Psoas muscle (tissue), 8 donors: Measurements from ENCODE around the gene CFDP1. TPM values are rescaled to one million over a fixed set of nuclear protein-coding genes. Genes with fewer than 3 reads are reported as not detected.

Experiments
- ATAC-seq, 4 donors: fragments of 200-7000 bp; cut with Tn5 transposase; one replicate each; pipeline ENCODE4 v1.9.1; 2020; ENCODE audit warnings: moderate library complexity in 3 of 4, mild to moderate bottlenecking in 2 of 4
- DNase-seq, 2 donors: peaks; one replicate each; pipeline ENCODE4 v3.0.0-alpha.2; 2020
- H3K27ac ChIP-seq: fragments of 200-600 bp; one replicate; pipeline ENCODE4 v1.8.0; 2022
- H3K27me3 ChIP-seq, 3 donors: fragments of 200-600 bp in 1 of 3; one replicate each; pipeline versions ENCODE4 v1.6.1 to v1.8.0; 2013 to 2022; ENCODE audit warnings: low read length in 2 of 3, mild to moderate bottlenecking in 2 of 3, moderate library complexity in 1 of 3; ENCODE audit not compliant: insufficient read depth in 3 of 3
- H3K36me3 ChIP-seq, 2 donors: fragments of 200-600 bp in 1 of 2; one replicate each; pipeline versions ENCODE4 v1.6.1 to v1.8.0; 2013 to 2022; ENCODE audit warnings: low read depth in 1 of 2, mild to moderate bottlenecking in 1 of 2, moderate library complexity in 1 of 2; ENCODE audit not compliant: insufficient read depth in 1 of 2
- H3K4me1 ChIP-seq: fragments of 200-600 bp; one replicate; pipeline ENCODE4 v1.8.0; 2022
- H3K4me3 ChIP-seq: fragments of 200-600 bp; one replicate; pipeline ENCODE4 v1.8.0; 2022; ENCODE audit warnings: mild to moderate bottlenecking
- H3K9me3 ChIP-seq: fragments of 200-600 bp; one replicate; pipeline ENCODE4 v1.8.0; 2022
- WGBS, 3 donors: extraction: QIAGEN DNeasy Blood & Tissue Kit; methylation state at CpG; one replicate each; pipeline versions ENCODE4 v1.1.6 to v1.1.7; 2013; 5-methylcytosine and 5-hydroxymethylcytosine counted together
- intact Hi-C, 2 donors: fragments of 100-400 bp; cut with DNase I; formaldehyde crosslinking; loops; one replicate each; pipeline versions ENCODE4 v1.11.0 to v1.14.2; 2022
- polyA plus RNA-seq, 3 donors: library from polyadenylated mRNA; stranded (reverse); fragments of 200-250 nt; gene quantifications; one replicate each; pipeline ENCODE4 v1.2.3, GENCODE V29; 2013
- total RNA-seq, 4 donors: library from RNA; stranded (reverse); fragmentation: NEBNext Ultra II Directional in 2 of 4; extraction: Animal tissue kit (Norgen Biotek cat#: 25700) in 2 of 4; gene quantifications; one replicate each; pipeline versions ENCODE4 v1.2.1 to v1.2.4, GENCODE V29; 2021 to 2023
- TF ChIP-seq, protein P1 (sequence below): fragments of 200-600 bp; IDR thresholded peaks from one replicate; pipeline ENCODE4 v1.8.0; 2022; ENCODE audit warnings: antibody characterized with exemption
- donor health status: healthy with polysubstance abuse.
- donor health status: DM: no; HTN: no; CAD: no; lungs with moderate emphysema.
- donor health status: Bipolar disorder and iron deficiency.
- donor health status: healthy.
- donor health status: DM: yes; HTN: yes; CAD: no.
- donor health status: DM: no; HTN: no; CAD: no.
- donor health status: DM: no; HTN: no; CAD: no.
- donor health status: DM: yes; HTN: yes; CAD: no.

Gene CFDP1
- total and polyA plus RNA-seq, 7 donors = 16.6 to 78.2 (median 21.9) TPM

DNA sequence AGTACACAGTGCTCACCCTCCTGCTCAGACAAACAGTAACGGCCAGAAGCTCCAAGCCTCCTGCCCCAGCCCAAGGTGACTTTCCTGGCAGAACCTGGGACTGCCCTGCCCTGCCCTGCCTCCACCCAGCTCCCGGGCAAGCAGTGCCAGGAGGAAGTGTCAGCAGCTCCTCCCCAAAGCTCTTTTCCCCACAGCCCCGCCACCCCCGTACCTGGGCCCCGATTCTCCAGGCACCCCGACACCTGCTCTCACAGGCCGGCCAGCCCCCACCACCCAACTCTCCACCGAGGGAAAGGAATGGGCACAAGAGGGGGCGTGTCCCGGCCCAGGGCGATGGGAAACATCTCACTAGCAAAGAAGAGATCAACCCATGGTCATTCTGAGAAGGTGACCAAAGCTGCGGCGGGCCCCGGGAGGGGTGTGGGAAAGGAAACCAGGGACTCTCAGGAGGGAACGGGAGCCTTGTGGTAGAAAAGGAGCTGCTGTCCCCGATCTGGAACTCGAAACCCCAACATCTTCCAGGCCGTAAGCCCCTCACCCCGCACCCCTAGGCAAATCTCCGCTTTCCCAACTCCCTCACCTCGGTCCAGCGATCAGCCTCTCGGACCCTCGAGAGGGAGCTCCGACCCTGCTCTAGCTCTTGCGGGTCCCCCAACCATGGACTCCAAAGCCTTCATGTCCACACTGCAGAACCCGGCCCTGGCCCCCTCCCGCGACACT lies 183.1 kb downstream of the CFDP1 start:
- no peaks in the 10 kb centered on the region for H3K27me3 ChIP-seq
- DNase-seq = peak; percentile 41 to 73
- TF ChIP-seq, protein P1, sequence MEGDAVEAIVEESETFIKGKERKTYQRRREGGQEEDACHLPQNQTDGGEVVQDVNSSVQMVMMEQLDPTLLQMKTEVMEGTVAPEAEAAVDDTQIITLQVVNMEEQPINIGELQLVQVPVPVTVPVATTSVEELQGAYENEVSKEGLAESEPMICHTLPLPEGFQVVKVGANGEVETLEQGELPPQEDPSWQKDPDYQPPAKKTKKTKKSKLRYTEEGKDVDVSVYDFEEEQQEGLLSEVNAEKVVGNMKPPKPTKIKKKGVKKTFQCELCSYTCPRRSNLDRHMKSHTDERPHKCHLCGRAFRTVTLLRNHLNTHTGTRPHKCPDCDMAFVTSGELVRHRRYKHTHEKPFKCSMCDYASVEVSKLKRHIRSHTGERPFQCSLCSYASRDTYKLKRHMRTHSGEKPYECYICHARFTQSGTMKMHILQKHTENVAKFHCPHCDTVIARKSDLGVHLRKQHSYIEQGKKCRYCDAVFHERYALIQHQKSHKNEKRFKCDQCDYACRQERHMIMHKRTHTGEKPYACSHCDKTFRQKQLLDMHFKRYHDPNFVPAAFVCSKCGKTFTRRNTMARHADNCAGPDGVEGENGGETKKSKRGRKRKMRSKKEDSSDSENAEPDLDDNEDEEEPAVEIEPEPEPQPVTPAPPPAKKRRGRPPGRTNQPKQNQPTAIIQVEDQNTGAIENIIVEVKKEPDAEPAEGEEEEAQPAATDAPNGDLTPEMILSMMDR = no peak
- peak overlapping the region; percentile 93 for H3K27ac ChIP-seq
- no peaks in the 10 kb centered on the region for H3K9me3 ChIP-seq
- 5 to 16% (median 5%) methylated on average over 24 to 29 of the region's 29 CpGs for WGBS, 3 donors
- H3K4me1 ChIP-seq = peaks cover 84% of the 10 kb centered on the region
- intact Hi-C loops = loop anchor here in 1 of 2 donors (2.0 kb wide), 1 partner anchor 15 kb away; no protein-coding TSS in a partner anchor
- peak overlapping the region; percentile 78 for H3K4me3 ChIP-seq
- peak; percentile 9 to 23 (median 20) for ATAC-seq
- H3K36me3 ChIP-seq = no peaks in the 10 kb centered on the region

DNA sequence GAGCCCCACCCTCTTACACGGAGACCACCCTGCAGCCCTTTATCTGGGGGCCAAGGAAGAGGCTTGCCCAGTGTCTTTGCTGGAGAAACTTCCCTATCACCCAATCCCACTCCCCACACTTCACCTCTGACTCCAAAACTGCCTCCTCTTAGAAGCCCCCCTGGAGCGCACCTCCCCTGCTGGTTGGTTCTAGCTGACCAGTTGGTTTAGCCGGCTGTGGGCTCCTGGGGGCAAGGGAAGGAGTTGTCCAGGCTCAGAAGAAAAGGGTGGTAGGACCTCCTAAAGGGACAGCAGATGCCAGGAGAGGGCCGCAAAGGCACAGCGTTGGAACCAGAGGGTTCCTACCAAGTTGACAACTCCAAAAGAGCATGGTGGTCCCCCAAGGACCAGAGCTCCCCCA lies 183.9 kb downstream of the CFDP1 start:
- peaks cover 86% of the 10 kb centered on the region for H3K4me1 ChIP-seq
- intact Hi-C loops = no loop called here
- ATAC-seq = no peak
- H3K36me3 ChIP-seq = no peaks in the 10 kb centered on the region
- TF ChIP-seq, protein P1 = no peak
- DNase-seq = no peak
- H3K9me3 ChIP-seq = no peaks in the 10 kb centered on the region
- WGBS, 3 donors = 74 to 83% (median 76%) methylated on average over 5 of the region's 5 CpGs
- H3K27me3 ChIP-seq = no peaks in the 10 kb centered on the region
- peak overlapping the region; percentile 93 for H3K27ac ChIP-seq
- H3K4me3 ChIP-seq = peak overlapping the region; percentile 78

DNA sequence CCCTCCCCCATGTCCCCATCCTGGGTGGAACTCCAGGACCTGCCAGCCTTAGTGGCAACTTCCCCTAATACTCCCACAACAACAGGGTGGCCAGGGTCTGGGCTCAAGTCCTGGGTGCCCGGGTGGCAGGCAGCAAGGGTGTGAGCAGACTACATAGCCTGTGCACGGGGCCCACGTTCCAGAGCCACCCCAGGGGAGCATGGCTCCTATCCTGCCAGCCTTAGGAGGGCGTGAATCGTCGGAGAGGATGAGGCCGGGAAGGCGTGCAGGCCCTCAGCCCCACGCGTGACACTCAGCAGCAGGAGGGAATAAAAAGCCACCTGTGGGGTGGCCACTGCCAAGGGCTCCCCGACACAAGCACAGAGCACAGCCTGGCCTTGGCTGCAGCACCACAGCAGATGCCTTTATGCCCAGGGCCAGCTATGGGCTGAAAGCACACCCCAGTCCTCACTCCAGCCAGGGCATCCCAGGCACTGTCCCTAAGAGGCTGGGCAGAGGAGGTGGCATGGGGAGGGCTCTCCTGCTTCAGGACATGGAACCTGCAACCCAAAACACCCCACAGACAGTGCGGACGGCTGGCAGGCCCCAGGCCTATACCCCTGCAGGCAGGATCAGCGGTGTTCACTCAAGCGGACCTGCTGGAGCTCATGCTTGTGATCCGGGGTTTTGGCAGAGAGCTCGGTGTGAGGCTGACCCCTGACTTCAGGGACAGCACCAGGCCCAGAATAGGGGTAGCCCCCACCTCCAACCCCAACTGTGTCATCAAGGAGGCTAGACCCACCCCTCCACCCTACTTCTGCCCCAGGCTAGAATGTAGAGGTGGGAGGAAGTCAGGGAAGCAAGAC lies 184.5 kb downstream of the CFDP1 start:
- Histone ChIP-seq H3K4me3 (peak overlapping the region; percentile 78), H3K4me1 (peaks cover 86% of the 10 kb centered on the region)

DNA sequence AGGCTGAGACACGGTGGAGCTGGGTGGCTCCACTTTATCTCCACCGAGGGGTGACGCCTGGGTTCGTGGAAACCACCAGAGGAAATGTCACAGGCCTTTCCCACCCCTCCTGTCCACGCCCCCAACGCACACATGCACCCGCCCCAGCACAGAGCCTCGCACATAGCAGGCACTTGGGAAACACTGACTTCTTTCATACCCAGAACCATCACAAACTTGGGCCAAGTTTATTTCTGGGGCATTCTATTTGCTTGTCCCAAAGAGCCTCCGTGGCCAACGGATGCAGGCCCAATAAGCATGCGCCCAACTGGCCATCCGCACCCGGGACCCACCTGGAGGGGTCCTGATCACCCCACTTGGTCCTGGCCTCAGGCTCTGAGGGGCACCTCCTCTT lies 185.2 kb downstream of the CFDP1 start:
- peak overlapping the region; percentile 93 for H3K27ac ChIP-seq
- H3K36me3 ChIP-seq = peaks cover 0 to 2% of the 10 kb centered on the region in 2 donors
- WGBS, 3 donors = 46 to 64% (median 50%) methylated on average over 13 of the region's 13 CpGs
- intact Hi-C loops = no loop called here
- H3K9me3 ChIP-seq = no peaks in the 10 kb centered on the region
- ATAC-seq = no peak
- DNase-seq = peak in 1 of 2 donors; percentile 13
- H3K4me1 ChIP-seq = peaks cover 86% of the 10 kb centered on the region
- TF ChIP-seq, protein P1 = no peak
- peak overlapping the region; percentile 78 for H3K4me3 ChIP-seq
- H3K27me3 ChIP-seq = no peaks in the 10 kb centered on the region

More for the DNA sequence above, 184.5 kb downstream of the CFDP1 start:
- Histone ChIP-seq H3K27ac (peak overlapping the region; percentile 93), H3K27me3 (no peaks in the 10 kb centered on the region), H3K36me3 (no peaks in the 10 kb centered on the region), H3K9me3 (no peaks in the 10 kb centered on the region)
- TF ChIP-seq, protein P1 = no peak
- no peak for ATAC-seq
- WGBS, 3 donors = 18 to 29% (median 25%) methylated on average over 17 of the region's 17 CpGs
- peak; percentile 13 to 55 for DNase-seq
- intact Hi-C loops = no loop called here
